HCT116 (cell line): ENCODE results near the gene FCRLB. TPM values are rescaled to one million over a fixed set of nuclear protein-coding genes. Genes with fewer than 3 reads are reported as not detected.

Experiments used
- ATAC-seq: fragments of 200-7000 bp; cut with Tn5 transposase; 2 replicates; pipeline ENCODE4 v1.9.1; 2020; ENCODE audit warnings: mild to moderate bottlenecking, moderate library complexity
- BruUV-seq: library from RNA; stranded (reverse); fragments of 400-500 nt; replicated peaks from 2 replicates; lab custom pipeline; 2021; lab: Mats Ljungman, UMichigan
- CTCF ChIA-PET: fragments of 300-600 bp; sonication (Branson Sonifier 250); formaldehyde crosslinking; loops from one replicate; lab custom pipeline; 2021; ENCODE audit warnings: antibody characterized with exemption; lab: Charles Lee
- POLR2A ChIA-PET: fragments of 300-600, 350-600 bp; sonication (Branson Sonifier 250); formaldehyde crosslinking; loops from one replicate; lab custom pipeline; 2021; ENCODE audit warnings: antibody characterized with exemption; lab: Charles Lee
- RAD21 ChIA-PET, 2 experiments: fragments of 300-600 bp; sonication (Branson Sonifier 250); formaldehyde crosslinking; loops; one replicate each; lab custom pipeline; 2023; ENCODE audit warnings: low total read pairs in 2 of 2; ENCODE audit not compliant: uncharacterized antibody in 2 of 2, unreplicated experiment in 2 of 2, low non-redundant PET in 1 of 2; lab: Charles Lee
- DNase-seq: peaks from one replicate; pipeline ENCODE4 v3.0.0-alpha.2; 2010; ENCODE audit warnings: low read depth, low spot score
- H2AFZ ChIP-seq: fragments of 200-600 bp; shearing (Covaris generic), sonication (generic); 2 replicates; pipeline ENCODE4 v1.6.1; 2017; ENCODE audit warnings: low read depth, mixed run types, mixed read lengths, antibody characterized with exemption, low read length; ENCODE audit not compliant: poor library complexity, severe bottlenecking
- H3K27ac ChIP-seq: 2 replicates; pipeline ENCODE4 v1.5.1; 2012; ENCODE audit warnings: low read depth, low read length
- H3K27me3 ChIP-seq: fragments of 200-600 bp; sonication (generic); 2 replicates; pipeline ENCODE4 v1.6.1; 2016; ENCODE audit warnings: mixed run types, low read length, mixed read lengths; ENCODE audit not compliant: insufficient read depth
- H3K36me3 ChIP-seq, 2 experiments: fragments of 200-500 bp in 1 of 2; fragments of 200-600 bp in 1 of 2; sonication (Bioruptor generic) in 1 of 2; sonication (generic) in 1 of 2; 2 replicates each; pipeline versions ENCODE4 v1.5.1 to v1.6.1; 2014 to 2016; ENCODE audit warnings: low read length in 2 of 2, inconsistent platforms in 1 of 2, mixed read lengths in 1 of 2, mixed run types in 1 of 2; ENCODE audit not compliant: insufficient read depth in 2 of 2, control insufficient read depth in 1 of 2
- H3K4me1 ChIP-seq, 2 experiments: fragments of 200-600 bp in 1 of 2; sonication (generic) in 1 of 2; 2 replicates each; pipeline versions ENCODE4 v1.5.1 to v1.6.1; 2012 to 2017; ENCODE audit warnings: low read length in 2 of 2, inconsistent platforms in 1 of 2, mild to moderate bottlenecking in 1 of 2, mixed read lengths in 1 of 2, mixed run types in 1 of 2, moderate library complexity in 1 of 2; ENCODE audit not compliant: insufficient read depth in 2 of 2, control insufficient read depth in 1 of 2
- H3K4me2 ChIP-seq: fragments of 200-600 bp; sonication (generic); 2 replicates; pipeline ENCODE4 v1.6.1; 2017; ENCODE audit warnings: mixed run types, low read length, mixed read lengths
- H3K4me3 ChIP-seq, 2 experiments: fragments of 200-600 bp in 1 of 2; sonication (generic) in 1 of 2; replicated peaks in 1 of 2; 2 replicates each; pipeline ENCODE4 v1.5.1; 2011 to 2016; ENCODE audit warnings: low read length in 2 of 2, control low read depth in 1 of 2, low read depth in 1 of 2, mild to moderate bottlenecking in 1 of 2, mixed read lengths in 1 of 2, mixed run types in 1 of 2
- H3K79me2 ChIP-seq: fragments of 200-600 bp; sonication (generic); 2 replicates; pipeline ENCODE4 v1.6.1; 2017; ENCODE audit warnings: mild to moderate bottlenecking, mixed run types, low read length, moderate library complexity, mixed read lengths; ENCODE audit not compliant: insufficient read depth
- H3K9ac ChIP-seq: fragments of 200-600 bp; sonication (generic); 2 replicates; pipeline ENCODE4 v1.6.1; 2016; ENCODE audit warnings: low read length, mixed read lengths
- H3K9me2 ChIP-seq: fragments of 200-600 bp; sonication (generic), shearing (Covaris generic); 2 replicates; pipeline ENCODE4 v1.6.1; 2017; ENCODE audit warnings: mixed run types, mild to moderate bottlenecking, moderate library complexity; ENCODE audit not compliant: insufficient read depth
- H3K9me3 ChIP-seq, 2 experiments: fragments of 200-500 bp in 1 of 2; fragments of 200-600 bp in 1 of 2; sonication (Bioruptor generic) in 1 of 2; sonication (generic) in 1 of 2; 2 replicates each; pipeline ENCODE4 v1.6.1; 2014 to 2017; ENCODE audit warnings: low read length in 2 of 2, mixed read lengths in 2 of 2, inconsistent platforms in 1 of 2, low read depth in 1 of 2, mild to moderate bottlenecking in 1 of 2, mixed run types in 1 of 2, moderate library complexity in 1 of 2; ENCODE audit not compliant: control insufficient read depth in 1 of 2, insufficient read depth in 1 of 2
- H4K20me1 ChIP-seq: fragments of 200-600 bp; sonication (generic), shearing (Covaris generic); 2 replicates; pipeline ENCODE4 v1.6.1; 2017; ENCODE audit warnings: mixed run types, mild to moderate bottlenecking, moderate library complexity; ENCODE audit not compliant: insufficient read depth
- ATF3 ChIP-seq: IDR thresholded peaks from 2 replicates; pipeline ENCODE4 v1.6.1; 2012
- EZH2 ChIP-seq: fragments of 200-600 bp; sonication (generic); IDR thresholded peaks from 2 replicates; pipeline ENCODE4 v1.6.1; 2017; ENCODE audit warnings: antibody characterized with exemption, mixed run types
- FOSL1 ChIP-seq: IDR thresholded peaks from 2 replicates; pipeline ENCODE4 v1.6.1; 2012; ENCODE audit warnings: low read depth
- JUND ChIP-seq: IDR thresholded peaks from 2 replicates; pipeline ENCODE4 v1.6.1; 2012
- POLR2AphosphoS5 ChIP-seq: IDR thresholded peaks from 2 replicates; pipeline ENCODE4 v1.6.1; 2011; ENCODE audit warnings: mild to moderate bottlenecking, low read depth, low read length, moderate library complexity
- TCF7L2 ChIP-seq: IDR thresholded peaks from 2 replicates; pipeline ENCODE4 v1.7.0; 2011; ENCODE audit warnings: borderline replicate concordance, inconsistent platforms; ENCODE audit not compliant: insufficient read depth, insufficient read length; ENCODE audit errors: extremely low read depth
- intact Hi-C: fragments of 100-400 bp; cut with micrococcal nuclease; formaldehyde crosslinking; loops from 2 replicates; pipeline ENCODE4 v1.10.0; 2022
- total RNA-seq: library from RNA; stranded (reverse); gene quantifications from one replicate; pipeline ENCODE4 v1.2.1, GENCODE V29; 2021; ENCODE audit not compliant: unreplicated experiment

The FCRLB gene
- total RNA-seq, 1 experiment from 2014 or later = 1.0 TPM

GRCh38 chr1:161718559-161719324, 2.6 kb upstream of the FCRLB start:
- BruUV-seq = no TSS peak
- Histone ChIP-seq H3K9me2 (no peaks in the 10 kb centered on the region), H3K9ac (no peak overlapping the region), H3K27ac (no peak overlapping the region), H3K79me2 (no peaks in the 10 kb centered on the region), H2AFZ (no peak overlapping the region), H3K27me3 (no peaks in the 10 kb centered on the region), H3K9me3 (no peaks in the 10 kb centered on the region), H3K4me2 (no peak overlapping the region), H3K4me3 (no peak overlapping the region), H3K36me3 (no peaks in the 10 kb centered on the region)
- DNase-seq = no peak
- intact Hi-C loops = no loop called here
- ChIA-PET RAD21 (no interaction called here), CTCF (no interaction called here), POLR2A (no interaction called here)
- ATAC-seq = no peak
- TF ChIP-seq TCF7L2 (no peak), ATF3 (no peak), EZH2 (no peak), FOSL1 (no peak), POLR2AphosphoS5 (no peak)
- TF ChIP-seq, all 23 proteins: peak for 0
- Histone ChIP-seq H4K20me1 (no peaks in the 10 kb centered on the region), H3K4me1 (peaks cover 7 to 28% of the 10 kb centered on the region in 2 experiments)

- DNase-seq (no peak), ATAC-seq (no peak)
- Histone ChIP-seq H3K4me1 (peaks cover 7 to 34% of the 10 kb centered on the region in 2 experiments), H3K79me2 (no peaks in the 10 kb centered on the region), H2AFZ (no peak overlapping the region), H3K27ac (no peak overlapping the region), H3K27me3 (no peaks in the 10 kb centered on the region), H3K9ac (no peak overlapping the region), H3K9me2 (no peaks in the 10 kb centered on the region), H3K4me3 (no peak overlapping the region), H3K36me3 (no peaks in the 10 kb centered on the region), H4K20me1 (no peaks in the 10 kb centered on the region), H3K9me3 (no peaks in the 10 kb centered on the region), H3K4me2 (no peak overlapping the region)
- ChIA-PET RAD21 (no interaction called here), CTCF (no interaction called here), POLR2A (no interaction called here)
- intact Hi-C loops = no loop called here
- no TSS peak for BruUV-seq
- no peak for TF ChIP-seq JUND
Measured at GRCh38 chr1:161719325-161719611, 2.1 kb upstream of the FCRLB start.
